IPS DF 6.9 (cell line): ENCODE results near the gene RPS2.

Experiments
- DNase-seq: peaks from one replicate; pipeline ENCODE4 v3.0.0-alpha.2; 2013; ENCODE audit warnings: low read depth, low spot score
- H3K27ac ChIP-seq: one replicate; pipeline ENCODE4 v1.5.1; 2013; ENCODE audit warnings: low read length, control low read depth
- H3K27me3 ChIP-seq: 2 replicates; pipeline ENCODE4 v1.6.1; 2013; ENCODE audit warnings: mild to moderate bottlenecking, low read length; ENCODE audit not compliant: control insufficient read depth, insufficient read depth
- H3K36me3 ChIP-seq: 2 replicates; pipeline ENCODE4 v1.6.1; 2013; ENCODE audit warnings: low read length; ENCODE audit not compliant: control insufficient read depth, insufficient read depth
- H3K4me1 ChIP-seq: 2 replicates; pipeline ENCODE4 v1.6.1; 2013; ENCODE audit warnings: low read length; ENCODE audit not compliant: control insufficient read depth, insufficient read depth
- H3K4me3 ChIP-seq: 2 replicates; pipeline ENCODE4 v1.5.1; 2013; ENCODE audit warnings: mild to moderate bottlenecking, low read length
- H3K9me3 ChIP-seq: 2 replicates; pipeline ENCODE4 v1.6.1; 2013; ENCODE audit warnings: low read length, inconsistent platforms; ENCODE audit not compliant: control insufficient read depth, insufficient read depth
- WGBS: extraction: QIAGEN DNeasy Blood & Tissue Kit; methylation state at CpG from one replicate; pipeline ENCODE4 v1.1.7; 2013; ENCODE audit warnings: mixed read lengths, missing lambda C conversion rate; ENCODE audit not compliant: insufficient read length, insufficient coverage; 5-methylcytosine and 5-hydroxymethylcytosine counted together

RPS2 gene

GRCh38 chr16:2005646-2006045 is 41.0 kb upstream of the RPS2 start:
- Histone ChIP-seq H3K9me3 (no peaks in the 10 kb centered on the region), H3K27me3 (no peaks in the 10 kb centered on the region), H3K27ac (no peak overlapping the region), H3K36me3 (peaks cover 26% of the 10 kb centered on the region), H3K4me3 (no peak overlapping the region), H3K4me1 (peaks cover 5% of the 10 kb centered on the region)
- no peak for DNase-seq
- no CpG with 5 or more reads among the region's 21 CpGs for WGBS

DNA sequence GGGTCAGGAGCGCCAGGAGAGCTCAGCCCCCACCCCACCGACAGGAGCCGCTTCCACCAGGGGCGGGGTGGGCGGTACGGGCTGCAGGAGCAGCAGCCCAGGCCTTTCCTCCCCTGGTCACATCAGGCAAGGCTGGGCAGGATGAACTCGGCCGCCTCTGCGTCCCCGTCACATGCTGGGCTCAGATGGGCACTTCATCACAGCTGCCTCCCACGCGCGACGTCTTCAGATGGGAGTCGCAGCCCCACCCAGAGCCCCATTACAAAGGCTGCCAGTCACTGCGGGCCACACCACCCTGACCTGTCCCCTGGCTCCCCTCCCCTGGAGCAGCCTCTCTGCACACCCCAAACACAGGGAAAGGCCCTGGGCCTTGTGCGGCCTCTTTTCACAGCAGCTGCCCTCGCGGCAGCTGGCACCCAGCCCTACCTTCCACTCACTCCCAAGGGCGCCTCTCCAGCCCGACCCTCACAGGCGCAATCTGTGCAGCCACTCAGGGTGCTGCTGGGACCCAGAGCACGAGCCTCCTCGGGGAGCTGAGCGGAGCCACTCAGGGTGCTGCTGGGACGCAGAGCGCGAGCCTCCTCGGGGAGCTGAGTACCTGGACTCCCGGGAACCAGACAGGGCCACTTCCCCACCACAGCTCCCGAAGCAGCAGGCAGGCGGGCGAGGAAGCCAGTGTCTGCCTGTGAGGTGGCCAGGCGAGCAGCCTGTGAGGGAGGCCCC is 40.3 kb upstream of the RPS2 start:
- no peaks in the 10 kb centered on the region for H3K9me3 ChIP-seq
- WGBS: no CpG with 5 or more reads among the region's 34 CpGs
- H3K4me1 ChIP-seq: peaks cover 5% of the 10 kb centered on the region
- H3K36me3 ChIP-seq: peaks cover 30% of the 10 kb centered on the region
- no peaks in the 10 kb centered on the region for H3K27me3 ChIP-seq
- no peak overlapping the region for H3K27ac ChIP-seq
- no peak for DNase-seq
- no peak overlapping the region for H3K4me3 ChIP-seq

DNA sequence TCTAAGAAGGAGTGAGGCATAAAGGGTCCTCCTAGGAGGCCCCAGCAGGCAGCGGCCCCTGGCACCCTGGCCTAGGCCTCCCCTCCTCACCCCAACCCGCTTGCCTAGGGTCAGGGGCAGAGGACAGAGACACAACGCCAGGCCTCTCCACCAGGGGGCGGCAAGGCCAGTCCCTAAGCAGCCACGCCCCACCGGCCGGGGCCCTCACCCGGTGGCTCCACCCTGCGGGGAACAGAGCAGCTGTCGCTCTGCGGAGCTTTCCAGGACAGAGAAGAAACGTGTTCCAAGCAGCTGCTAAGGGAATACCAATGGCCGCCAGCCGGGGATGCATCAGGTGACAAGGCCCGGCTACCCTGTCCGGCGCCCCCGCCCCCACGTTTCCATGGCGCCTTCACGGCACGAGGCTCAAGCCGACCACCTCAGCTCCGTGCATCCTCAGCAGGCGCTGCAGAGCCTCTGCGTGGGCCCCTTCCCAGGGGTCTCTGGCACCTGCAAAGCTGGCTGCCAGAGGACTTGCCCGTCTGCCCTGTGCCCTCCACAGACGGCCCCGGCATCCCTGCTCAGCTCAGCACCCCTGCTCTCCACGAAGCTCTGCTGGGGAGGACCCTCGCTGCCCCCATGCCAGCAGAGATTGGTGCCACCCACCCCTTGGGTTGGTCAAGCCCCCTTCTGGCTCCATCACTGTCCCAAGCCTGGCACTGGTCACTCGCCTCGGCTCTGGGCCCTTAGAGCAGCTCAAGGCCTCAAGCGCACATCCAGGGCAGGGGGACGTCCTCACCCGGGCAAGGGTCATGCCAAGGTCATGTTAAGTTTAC is 39.4 kb upstream of the RPS2 start:
- Histone ChIP-seq H3K4me1 (peaks cover 5% of the 10 kb centered on the region), H3K27me3 (no peaks in the 10 kb centered on the region), H3K36me3 (peaks cover 39% of the 10 kb centered on the region), H3K9me3 (no peaks in the 10 kb centered on the region), H3K27ac (no peak overlapping the region), H3K4me3 (no peak overlapping the region)
- DNase-seq: peak; percentile 94
- WGBS: no CpG with 5 or more reads among the region's 36 CpGs

DNA sequence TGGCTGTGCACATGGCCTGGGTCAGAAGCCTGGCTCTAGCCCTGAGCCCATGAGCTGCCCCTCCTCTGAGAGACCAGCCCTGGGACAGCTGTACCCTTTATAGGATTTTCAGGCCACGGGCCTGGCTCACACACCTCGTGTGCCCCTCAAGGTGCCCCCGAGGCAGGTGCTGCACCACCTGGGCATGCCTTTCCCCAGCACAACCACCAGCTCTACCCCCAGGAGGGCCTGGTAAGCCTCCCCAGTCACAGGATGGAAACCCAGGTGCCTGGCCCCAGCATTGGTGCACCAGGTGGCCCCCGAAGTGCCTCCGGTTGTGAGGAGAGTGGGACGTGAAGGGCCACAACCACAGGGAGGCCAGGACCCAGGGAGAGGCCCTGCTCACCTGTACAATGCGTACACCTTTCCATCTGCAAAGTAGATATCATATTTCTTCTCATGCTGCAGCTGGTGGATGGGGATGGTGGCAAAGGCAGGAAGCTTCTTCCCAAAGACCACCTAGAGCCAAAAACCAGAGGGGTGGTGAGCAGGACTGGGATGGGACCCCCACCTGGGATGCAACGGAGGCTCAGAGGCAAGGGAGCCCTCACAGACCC is 38.7 kb upstream of the RPS2 start:
- no CpG with 5 or more reads among the region's 8 CpGs for WGBS
- no peak overlapping the region for H3K27ac ChIP-seq

DNA sequence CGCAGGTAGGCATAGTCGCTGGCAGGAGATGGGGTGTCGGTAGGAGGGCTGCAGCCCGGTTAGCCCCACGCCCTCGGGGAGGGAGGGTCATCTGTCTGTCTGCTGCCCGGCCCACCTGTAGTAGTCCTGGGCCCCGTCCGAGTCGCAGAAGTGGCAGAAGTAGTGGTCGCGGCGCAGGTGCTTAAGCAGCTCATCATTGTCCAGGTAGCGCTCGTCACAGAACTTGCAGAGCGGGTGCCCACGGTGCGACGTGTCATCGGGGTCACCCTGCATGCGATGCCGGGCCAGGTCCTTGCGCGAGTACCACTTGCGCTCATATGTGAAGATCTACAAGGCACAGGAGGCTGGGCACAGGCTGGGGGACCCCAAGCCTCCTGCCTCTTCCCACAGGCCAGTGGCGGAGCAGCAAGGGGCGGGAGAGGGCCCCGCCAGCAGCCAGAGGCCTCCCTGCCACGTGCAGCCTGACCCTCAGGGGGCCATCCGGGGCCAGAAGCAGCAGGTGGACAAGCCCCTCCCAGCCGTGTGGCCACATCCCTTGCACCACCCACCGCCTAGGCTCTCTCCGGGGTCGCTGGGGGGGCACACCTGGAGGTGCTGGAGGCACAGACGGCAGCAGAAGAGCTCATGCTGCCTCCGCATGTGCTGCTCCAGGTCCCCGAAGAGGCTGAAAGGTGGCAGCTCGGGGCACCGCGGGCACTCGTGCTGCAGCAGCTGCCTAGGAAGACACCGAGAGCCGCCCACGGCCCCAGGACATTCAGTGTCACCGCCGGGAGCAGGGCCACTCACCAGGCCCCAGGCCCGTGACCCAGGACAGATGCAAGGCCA is 38.0 kb upstream of the RPS2 start:
- no peaks in the 10 kb centered on the region for H3K9me3 ChIP-seq
- H3K27me3 ChIP-seq: no peaks in the 10 kb centered on the region
- WGBS: no CpG with 5 or more reads among the region's 47 CpGs
- no peak overlapping the region for H3K27ac ChIP-seq
- H3K4me1 ChIP-seq: peaks cover 5% of the 10 kb centered on the region
- no peak overlapping the region for H3K4me3 ChIP-seq
- DNase-seq: no peak
- peaks cover 49% of the 10 kb centered on the region for H3K36me3 ChIP-seq

More for the DNA sequence above, 38.7 kb upstream of the RPS2 start:
- no peak for DNase-seq
- H3K4me1 ChIP-seq: peaks cover 5% of the 10 kb centered on the region
- H3K4me3 ChIP-seq: no peak overlapping the region
- H3K36me3 ChIP-seq: peaks cover 43% of the 10 kb centered on the region
- H3K9me3 ChIP-seq: no peaks in the 10 kb centered on the region
- H3K27me3 ChIP-seq: no peaks in the 10 kb centered on the region

- no peaks in the 10 kb centered on the region for H3K27me3 ChIP-seq
- peaks cover 5% of the 10 kb centered on the region for H3K4me1 ChIP-seq
- no peak overlapping the region for H3K4me3 ChIP-seq
- H3K36me3 ChIP-seq: peaks cover 49% of the 10 kb centered on the region
- no CpG with 5 or more reads among the region's 53 CpGs for WGBS
- no peak for DNase-seq
- H3K27ac ChIP-seq: no peak overlapping the region
- H3K9me3 ChIP-seq: no peaks in the 10 kb centered on the region
Observed at GRCh38 chr16:2001456-2002355, 37.1 kb upstream of the RPS2 start.

DNA sequence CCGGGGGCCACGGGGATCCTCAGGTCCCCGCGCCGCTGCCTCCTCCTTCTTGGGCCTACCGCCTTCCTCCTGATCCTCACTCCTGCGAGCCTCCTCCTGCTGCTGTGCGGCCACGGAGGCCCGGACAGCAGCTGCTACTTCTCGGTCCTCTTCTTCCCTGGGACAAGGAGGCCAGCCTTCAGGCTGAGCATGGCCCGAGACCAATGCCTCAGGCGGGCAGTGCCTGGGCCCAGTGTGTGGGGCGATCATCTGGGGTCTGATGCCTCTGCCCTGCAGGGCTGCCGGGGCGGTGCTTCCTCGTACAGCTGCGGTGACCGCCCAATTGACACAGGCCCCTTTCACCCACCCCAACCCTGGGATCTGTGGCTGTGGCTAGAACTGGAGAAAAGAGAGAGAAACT is 36.4 kb upstream of the RPS2 start:
- no peaks in the 10 kb centered on the region for H3K9me3 ChIP-seq
- H3K4me3 ChIP-seq: no peak overlapping the region
- no peak for DNase-seq
- peaks cover 49% of the 10 kb centered on the region for H3K36me3 ChIP-seq
- peaks cover 4% of the 10 kb centered on the region for H3K4me1 ChIP-seq
- no peaks in the 10 kb centered on the region for H3K27me3 ChIP-seq
- no CpG with 5 or more reads among the region's 19 CpGs for WGBS
- no peak overlapping the region for H3K27ac ChIP-seq

GRCh38 chr16:1999866-2000514 is 35.4 kb upstream of the RPS2 start:
- no peaks in the 10 kb centered on the region for H3K27me3 ChIP-seq
- WGBS: no CpG with 5 or more reads among the region's 28 CpGs

More at GRCh38 chr16:1999866-2000514, 35.4 kb upstream of the RPS2 start:
- Histone ChIP-seq H3K4me3 (no peak overlapping the region), H3K4me1 (peaks cover 4% of the 10 kb centered on the region; the same call in 1 of the 2 replicates), H3K27ac (no peak overlapping the region), H3K9me3 (no peaks in the 10 kb centered on the region), H3K36me3 (peaks cover 49% of the 10 kb centered on the region)
- DNase-seq: no peak
